HG03108 (cell line): ENCODE measurements around the gene CRCP.
A peak's percentile ranks its signal among the peaks of the same experiment; 100 is the strongest.
"Not testable (repeated sequence)": the region's sequence is repeated elsewhere in the genome, so short reads cannot be mapped to it uniquely, and the experiment has no call there.

Source experiments
- ATAC-seq: cut with Tn5 transposase; IDR thresholded peaks from one replicate; pipeline ENCODE4 v1.9.1; 2021; ENCODE audit warnings: moderate library complexity; ENCODE audit not compliant: unreplicated experiment

CRCP gene

DNA sequence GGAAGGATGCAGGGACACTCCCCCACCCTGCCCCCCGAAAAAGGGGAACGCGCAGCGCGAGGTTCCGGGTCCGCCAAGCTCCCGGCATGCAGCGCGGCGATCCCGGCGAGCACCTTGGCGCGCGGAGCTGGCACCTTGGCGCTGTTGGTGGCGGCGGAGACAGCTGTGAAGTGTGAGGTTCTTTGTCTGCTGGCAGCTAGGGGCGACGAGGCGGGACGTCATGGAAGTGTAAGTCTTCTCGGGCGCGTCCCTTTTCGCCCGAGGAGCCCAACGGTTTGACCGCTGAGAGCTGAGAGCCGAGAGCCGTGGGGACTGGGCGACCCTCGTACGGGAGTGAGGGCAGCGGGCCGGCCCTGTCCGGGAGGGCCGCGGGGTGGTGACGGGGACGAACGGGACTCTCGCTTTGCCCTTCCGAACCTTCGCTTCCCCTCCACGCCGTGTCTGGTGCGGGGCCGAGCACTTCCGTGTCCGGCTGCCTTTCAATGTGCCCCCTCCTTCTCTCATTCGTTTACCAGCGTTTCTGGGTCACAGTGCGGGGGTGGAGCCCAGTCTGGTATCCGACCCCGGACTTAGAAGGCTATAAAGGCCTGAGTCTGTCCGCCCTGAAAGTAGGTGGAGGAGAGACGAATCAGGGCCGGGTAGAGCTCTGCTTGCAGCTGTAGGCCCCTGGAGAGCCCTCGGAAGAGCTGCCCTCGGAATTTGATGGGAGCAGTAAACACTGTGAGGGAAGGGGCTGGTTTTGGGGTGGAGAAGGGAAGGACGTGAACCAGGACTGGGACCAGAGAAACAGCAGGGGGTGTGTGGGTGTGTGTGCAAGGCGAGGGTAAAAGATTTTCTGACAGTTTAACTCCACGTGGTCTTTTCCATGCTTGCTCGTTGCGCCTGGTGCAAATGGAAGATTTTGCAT is at the start of gene CRCP:
CRCP (plus strand) TSS at position 105 of the 907 bp plus-strand sequence; CDS start at position 221, 116 bp downstream.
- ATAC-seq: peak; percentile 91

DNA sequence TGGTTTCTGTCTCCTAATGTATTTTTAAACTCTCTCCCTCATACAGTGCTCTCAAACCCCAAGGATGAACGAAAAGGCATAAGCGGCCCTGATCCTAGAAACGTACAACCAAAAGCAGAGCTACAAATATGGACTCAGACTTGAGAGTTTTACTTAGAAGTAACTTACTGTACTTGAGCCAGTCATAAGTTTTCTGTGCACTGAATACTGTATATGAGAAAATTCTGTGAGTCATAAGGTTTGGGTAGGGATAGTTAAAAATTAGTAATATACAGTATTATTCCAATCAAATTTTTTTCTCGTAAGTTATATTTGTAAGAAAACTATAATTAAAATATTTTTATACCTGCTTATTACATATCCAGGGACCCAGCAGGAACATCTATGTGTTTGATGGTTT is 44.9 kb upstream of the CRCP start:
- ATAC-seq: no peak

DNA sequence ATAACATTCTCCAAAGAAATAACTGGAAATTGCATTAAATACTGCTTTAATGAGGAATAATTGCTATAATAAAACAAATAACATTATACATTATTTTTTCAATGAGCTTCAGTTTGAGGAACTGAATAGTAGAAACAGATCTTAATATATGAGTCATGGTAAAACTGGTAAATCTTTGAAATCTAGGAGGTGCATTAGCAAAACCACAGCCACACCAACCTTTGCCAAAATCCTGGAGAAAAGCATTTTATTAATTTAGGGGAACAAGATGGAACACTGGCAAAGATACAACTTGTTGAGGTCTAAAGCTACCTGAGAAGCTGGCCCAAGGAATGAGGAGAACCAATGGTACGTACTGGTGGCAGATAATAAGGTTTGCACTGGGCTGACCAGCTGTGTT is 44.4 kb upstream of the CRCP start:
- no peak for ATAC-seq

- not testable (repeated sequence) for ATAC-seq
Observed at GRCh38 chr7:66072208-66072607, 42.4 kb upstream of the CRCP start.

- ATAC-seq: peak; percentile 98
Observed at GRCh38 chr7:66075590-66076461, 38.8 kb upstream of the CRCP start, which contains the start of gene ASL. TSS of gene ASL (plus strand) at chr7:66075819. CDS start at chr7:66076082, 263 bp downstream.

- no peak for ATAC-seq
Observed at GRCh38 chr7:66076462-66077329, 38.0 kb upstream of the CRCP start.

- no peak for ATAC-seq
Observed at GRCh38 chr7:66078067-66078466, 36.6 kb upstream of the CRCP start.

DNA sequence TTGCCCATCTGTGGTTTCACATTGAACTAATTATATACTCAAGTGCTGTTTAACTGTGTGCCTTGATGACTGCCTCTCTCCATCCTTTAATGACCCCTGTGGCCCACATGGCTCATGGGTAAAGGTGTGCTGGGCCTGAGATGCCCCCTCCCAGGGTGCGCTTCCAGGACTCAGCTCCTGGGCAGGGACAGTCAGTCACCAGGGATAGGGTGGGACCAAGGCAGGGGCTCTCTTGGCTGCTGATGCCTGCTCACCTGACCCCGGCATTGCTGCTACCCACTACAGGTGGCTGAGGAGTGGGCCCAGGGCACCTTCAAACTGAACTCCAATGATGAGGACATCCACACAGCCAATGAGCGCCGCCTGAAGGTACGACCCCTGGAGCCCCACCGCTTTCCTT is 32.6 kb upstream of the CRCP start:
- no peak for ATAC-seq

- no peak for ATAC-seq
Observed at GRCh38 chr7:66082886-66083415, 31.7 kb upstream of the CRCP start.

DNA sequence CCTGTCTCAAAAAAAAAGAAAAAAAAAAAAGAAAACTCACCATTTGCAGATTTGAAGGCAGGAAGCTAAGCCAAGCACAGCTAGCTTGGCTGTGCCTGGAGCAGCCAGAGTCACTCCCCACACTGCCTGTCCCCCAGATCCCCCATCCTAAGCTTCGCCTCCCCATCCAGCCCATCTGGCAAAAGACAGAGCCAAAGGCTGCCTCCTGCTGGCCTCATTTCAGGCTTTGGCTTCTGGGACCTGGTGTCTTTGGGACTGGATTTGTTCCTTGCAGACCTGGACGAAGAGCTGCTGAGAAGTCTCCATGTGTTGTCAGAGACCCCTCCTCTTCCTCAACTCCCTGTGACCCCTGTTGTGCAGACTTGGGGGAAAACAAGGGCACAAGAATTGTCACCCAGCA is 31.0 kb upstream of the CRCP start:
- ATAC-seq: no peak

- ATAC-seq: no peak
Observed at GRCh38 chr7:66088861-66089838, 25.5 kb upstream of the CRCP start.

DNA sequence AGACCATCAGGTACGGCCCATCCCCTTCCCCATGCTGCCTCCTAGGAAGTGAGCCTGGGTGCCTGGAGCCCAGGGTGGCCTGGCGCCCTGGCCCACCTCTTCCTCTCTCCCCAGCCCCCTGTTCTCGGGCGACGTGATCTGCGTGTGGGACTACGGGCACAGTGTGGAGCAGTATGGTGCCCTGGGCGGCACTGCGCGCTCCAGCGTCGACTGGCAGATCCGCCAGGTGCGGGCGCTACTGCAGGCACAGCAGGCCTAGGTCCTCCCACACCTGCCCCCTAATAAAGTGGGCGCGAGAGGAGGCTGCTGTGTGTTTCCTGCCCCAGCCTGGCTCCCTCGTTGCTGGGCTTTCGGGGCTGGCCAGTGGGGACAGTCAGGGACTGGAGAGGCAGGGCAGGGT is 22.0 kb upstream of the CRCP start:
- ATAC-seq: no peak

DNA sequence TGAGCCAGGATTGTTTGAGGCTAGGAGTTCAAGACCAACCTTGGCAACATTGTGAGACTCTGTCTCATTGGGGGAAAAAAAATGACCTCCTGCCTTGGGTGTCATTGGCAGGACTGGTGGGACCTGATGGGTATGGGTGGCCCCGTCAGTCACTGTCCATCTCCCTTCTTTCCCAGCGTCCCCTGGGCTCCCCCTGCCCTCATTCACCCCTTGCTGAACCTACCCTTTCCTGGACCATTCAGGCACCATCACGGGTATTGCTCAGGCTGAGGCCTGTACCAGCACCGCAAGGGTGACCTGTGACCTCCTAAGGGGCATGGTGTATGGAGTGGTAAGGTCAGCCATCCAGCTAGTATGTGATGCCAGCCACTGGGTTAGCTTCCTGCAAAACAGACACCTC is 19.6 kb upstream of the CRCP start:
- no peak for ATAC-seq

DNA sequence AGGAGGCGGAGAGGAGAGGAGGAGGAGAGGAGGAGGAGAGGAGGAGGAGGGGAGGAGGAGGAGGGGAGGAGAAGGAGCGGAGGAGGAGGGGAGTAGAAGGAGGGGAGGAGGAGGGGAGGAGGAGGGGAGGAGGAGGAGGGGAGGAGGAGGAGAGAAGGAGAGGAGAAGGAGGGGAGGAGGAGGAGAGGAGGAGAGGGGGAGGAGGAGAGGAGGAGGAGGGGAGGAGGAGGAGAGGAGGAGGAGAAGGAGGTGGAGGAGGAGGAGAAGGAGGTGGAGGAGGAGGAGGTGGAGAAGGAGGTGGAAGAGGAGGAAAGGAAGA is 15.5 kb upstream of the CRCP start:
- no peak for ATAC-seq

DNA sequence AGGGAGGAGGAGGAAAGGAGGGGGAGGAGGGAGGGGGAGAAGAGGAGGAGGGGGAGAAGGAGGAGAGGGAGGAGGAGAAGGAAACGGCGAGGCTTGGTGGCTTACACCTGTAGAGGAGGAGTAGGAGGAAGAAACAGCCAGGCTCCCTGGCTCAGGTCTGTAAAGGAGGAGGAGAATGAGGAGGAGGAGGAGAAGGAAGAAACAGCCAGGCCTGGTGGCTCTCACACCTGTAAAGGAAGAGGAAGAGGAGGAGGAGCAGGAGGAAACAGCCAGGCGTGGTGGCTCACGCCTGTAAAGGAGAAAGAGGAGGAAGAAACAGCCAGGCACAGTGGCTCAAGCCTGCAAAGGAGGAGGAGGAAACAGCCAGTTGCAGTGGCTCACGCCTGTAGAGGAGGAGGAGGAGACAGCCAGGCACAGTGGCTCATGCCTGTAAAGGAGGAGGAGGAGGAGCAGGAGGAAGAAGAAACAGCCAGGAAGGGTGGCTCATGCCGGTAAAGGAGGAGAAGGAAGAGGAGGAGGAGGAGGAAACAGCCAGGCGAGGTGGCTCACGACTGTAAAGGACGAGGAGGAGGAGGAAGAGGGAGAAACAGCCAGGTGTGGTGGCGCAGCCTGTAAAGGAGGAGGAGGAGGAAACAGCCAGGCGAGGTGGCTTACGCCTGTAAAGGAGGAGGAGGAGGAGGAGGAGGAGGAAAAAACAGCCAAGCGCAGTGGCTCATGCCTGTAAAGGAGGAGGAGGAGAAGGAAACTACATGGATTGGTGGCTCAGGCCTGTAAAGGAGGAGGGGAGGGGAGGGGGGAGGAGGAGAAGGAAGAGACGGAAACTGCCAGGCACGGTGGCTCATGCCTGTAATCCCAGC is 14.9 kb upstream of the CRCP start:
- ATAC-seq: peak; percentile 76

GRCh38 chr7:66100408-66101050 is 14.1 kb upstream of the CRCP start:
- ATAC-seq: no peak

DNA sequence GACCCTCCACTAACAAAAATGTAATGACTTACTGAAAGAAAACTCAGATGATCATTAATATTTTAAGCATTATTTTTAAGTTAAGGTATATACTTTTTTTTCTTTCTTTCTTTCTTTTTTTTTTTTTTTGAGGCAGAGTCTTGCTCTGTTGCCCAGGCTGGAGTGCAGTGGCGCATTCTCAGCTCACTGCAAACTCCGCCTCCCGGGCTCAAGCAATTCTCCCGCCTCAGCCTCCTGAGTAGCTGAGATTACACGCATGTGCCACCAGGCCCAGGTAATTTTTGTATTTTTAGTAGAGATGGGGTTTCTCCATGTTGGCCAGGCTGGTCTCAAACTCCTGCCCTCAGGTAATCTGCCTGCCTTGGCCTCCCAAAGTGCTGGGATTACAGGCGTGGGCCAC is 12.5 kb upstream of the CRCP start:
- ATAC-seq: not testable (repeated sequence)

DNA sequence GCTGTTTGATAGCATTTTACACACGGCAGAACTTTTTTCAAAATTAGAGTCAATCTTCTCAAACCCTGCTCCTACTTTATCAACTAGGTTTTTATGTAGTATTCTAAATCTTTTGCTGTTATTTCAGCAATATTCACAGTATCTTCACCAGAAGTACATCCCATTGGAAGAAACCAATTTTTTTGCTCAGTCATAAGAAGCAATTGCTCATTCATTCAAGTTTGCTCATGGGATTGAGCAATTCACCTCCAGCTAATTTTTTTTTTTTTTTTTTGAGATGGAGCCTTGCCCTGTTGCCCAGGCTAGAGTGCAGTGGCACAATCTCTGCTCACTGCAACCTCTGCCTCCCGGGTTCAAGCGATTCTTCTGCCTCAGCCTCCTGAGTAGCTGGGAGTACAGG is 10.7 kb upstream of the CRCP start:
- ATAC-seq: not testable (repeated sequence)
